Right hindlimb (tissue), 1 donor: Measurements from ENCODE around the gene GSTM2.
"Not testable (repeated sequence)": the region's sequence is repeated elsewhere in the genome, so short reads cannot be mapped to it uniquely, and the experiment has no call there.

Experiments used
- DNase-seq: peaks from one replicate; pipeline ENCODE4 v3.0.0-alpha.2; 2018

GSTM2 gene

GRCh38 chr1:109650609-109651008, 17.2 kb upstream of the GSTM2 start:
- DNase-seq, result no peak

GRCh38 chr1:109652402-109652801, 15.5 kb upstream of the GSTM2 start:
- DNase-seq, result no peak

GRCh38 chr1:109653306-109653705, 14.6 kb upstream of the GSTM2 start:
- no peak for DNase-seq

- no peak for DNase-seq
Observed at GRCh38 chr1:109654519-109654918, 13.3 kb upstream of the GSTM2 start.

GRCh38 chr1:109655615-109656519, 12.0 kb upstream of the GSTM2 start, which contains the start of gene GSTM4:
TSS of gene GSTM4 (plus strand) at chr1:109656099. CDS start at chr1:109656390, 291 bp downstream.
- peak; percentile 86 for DNase-seq

GRCh38 chr1:109657395-109657794, 10.5 kb upstream of the GSTM2 start:
- no peak for DNase-seq

- no peak for DNase-seq
Observed at GRCh38 chr1:109657970-109658369, 9.9 kb upstream of the GSTM2 start.

GRCh38 chr1:109658533-109659042, 9.3 kb upstream of the GSTM2 start:
- no peak for DNase-seq

GRCh38 chr1:109659145-109659544, 8.7 kb upstream of the GSTM2 start:
- no peak for DNase-seq

- no peak for DNase-seq
Observed at GRCh38 chr1:109659997-109660690, 7.7 kb upstream of the GSTM2 start.

GRCh38 chr1:109660691-109661026, 7.2 kb upstream of the GSTM2 start:
- DNase-seq, result not testable (repeated sequence)

GRCh38 chr1:109661391-109661790, 6.5 kb upstream of the GSTM2 start:
- no peak for DNase-seq

GRCh38 chr1:109664671-109665070, 3.2 kb upstream of the GSTM2 start:
- no peak for DNase-seq

- DNase-seq, result peak; percentile 29
Observed at GRCh38 chr1:109668123-109668775, 392 bp downstream of the GSTM2 start.

- no peak for DNase-seq
Observed at GRCh38 chr1:109669246-109669948, 1.5 kb downstream of the GSTM2 start.

GRCh38 chr1:109669949-109670302, 2.1 kb downstream of the GSTM2 start:
- DNase-seq, result not testable (repeated sequence)

- DNase-seq, result no peak
Observed at GRCh38 chr1:109671067-109671466, 3.2 kb downstream of the GSTM2 start.

- DNase-seq, result not testable (repeated sequence)
Observed at GRCh38 chr1:109673861-109674260, 6.0 kb downstream of the GSTM2 start.

GRCh38 chr1:109676683-109677381, 9.0 kb downstream of the GSTM2 start:
- not testable (repeated sequence) for DNase-seq

- DNase-seq, result no peak
Observed at GRCh38 chr1:109677459-109677858, 9.6 kb downstream of the GSTM2 start.

- DNase-seq, result not testable (repeated sequence)
Observed at GRCh38 chr1:109678637-109679036, 10.8 kb downstream of the GSTM2 start.

GRCh38 chr1:109684777-109685176, 16.9 kb downstream of the GSTM2 start:
- DNase-seq, result not testable (repeated sequence)
